Body of pancreas (tissue), 4 donors: Measurements from ENCODE around the gene TMEM256. TPM values are rescaled to one million over a fixed set of nuclear protein-coding genes. Genes with fewer than 3 reads are reported as not detected.

Experiments
- ATAC-seq: fragments of 150-250 bp; one replicate; pipeline ENCODE4 v1.9.1; 2016
- DNase-seq, 4 donors: peaks; one replicate each; pipeline ENCODE4 v3.0.0-alpha.2; 2019
- H3K27ac ChIP-seq, 4 donors: fragments of 200-600 bp; sonication (generic); 1 replicate in 3 of 4; 2 replicates in 1 of 4; pipeline versions ENCODE4 v1.5.1 to v1.6.1; 2016 to 2019; ENCODE audit warnings: mild to moderate bottlenecking in 1 of 4, mixed read lengths in 1 of 4, moderate library complexity in 1 of 4
- H3K27me3 ChIP-seq, 2 donors: fragments of 200-600 bp; sonication (generic); one replicate each; pipeline ENCODE4 v1.6.0; 2016; ENCODE audit warnings: mild to moderate bottlenecking in 1 of 2
- H3K36me3 ChIP-seq, 2 donors: fragments of 200-600 bp; sonication (generic); replicated peaks in 1 of 2; 2 replicates each; pipeline ENCODE4 v1.5.1; 2016; ENCODE audit warnings: low read depth in 2 of 2; ENCODE audit not compliant: insufficient read depth in 1 of 2
- H3K4me1 ChIP-seq: fragments of 200-600 bp; sonication (generic); one replicate; pipeline ENCODE4 v1.6.0; 2016
- H3K4me3 ChIP-seq, 2 donors: fragments of 200-600 bp; sonication (generic); 1 replicate in 1 of 2; 2 replicates in 1 of 2; pipeline ENCODE4 v1.5.1; 2016 to 2019
- H3K9me3 ChIP-seq, 3 donors: fragments of 200-600 bp; sonication (generic); 1 replicate in 2 of 3; 2 replicates in 1 of 3; pipeline ENCODE4 v1.5.1; 2016
- CTCF ChIP-seq, 7 experiments: fragments of 450-650 bp in 4 of 7; fragments of 200-600 bp in 3 of 7; sonication (generic) in 3 of 7; IDR thresholded peaks; one replicate each; pipeline ENCODE4 v1.5.1; 2016 to 2019; ENCODE audit warnings: antibody characterized with exemption in 7 of 7
- POLR2A ChIP-seq, 3 donors: fragments of 450-650 bp; IDR thresholded peaks; one replicate each; pipeline ENCODE4 v1.6.1; 2016; ENCODE audit warnings: antibody characterized with exemption in 3 of 3, mild to moderate bottlenecking in 2 of 3
- WGBS, 2 donors: methylation state at CpG; one replicate each; pipeline ENCODE4 v1.1.5; 2017; 5-methylcytosine and 5-hydroxymethylcytosine counted together
- intact Hi-C: fragments of 100-400 bp; cut with DNase I; formaldehyde crosslinking; loops from one replicate; pipeline ENCODE4 v1.15.1; 2023
- total RNA-seq, 2 donors: library from RNA; depleted of rRNA; stranded (reverse); fragments of >200 nt; gene quantifications; one replicate each; pipeline ENCODE4 v1.1.0, GENCODE V29; 2016

The TMEM256 gene
- total RNA-seq, 2 donors from 2014 or later: 14.5 to 21.8 TPM

DNA sequence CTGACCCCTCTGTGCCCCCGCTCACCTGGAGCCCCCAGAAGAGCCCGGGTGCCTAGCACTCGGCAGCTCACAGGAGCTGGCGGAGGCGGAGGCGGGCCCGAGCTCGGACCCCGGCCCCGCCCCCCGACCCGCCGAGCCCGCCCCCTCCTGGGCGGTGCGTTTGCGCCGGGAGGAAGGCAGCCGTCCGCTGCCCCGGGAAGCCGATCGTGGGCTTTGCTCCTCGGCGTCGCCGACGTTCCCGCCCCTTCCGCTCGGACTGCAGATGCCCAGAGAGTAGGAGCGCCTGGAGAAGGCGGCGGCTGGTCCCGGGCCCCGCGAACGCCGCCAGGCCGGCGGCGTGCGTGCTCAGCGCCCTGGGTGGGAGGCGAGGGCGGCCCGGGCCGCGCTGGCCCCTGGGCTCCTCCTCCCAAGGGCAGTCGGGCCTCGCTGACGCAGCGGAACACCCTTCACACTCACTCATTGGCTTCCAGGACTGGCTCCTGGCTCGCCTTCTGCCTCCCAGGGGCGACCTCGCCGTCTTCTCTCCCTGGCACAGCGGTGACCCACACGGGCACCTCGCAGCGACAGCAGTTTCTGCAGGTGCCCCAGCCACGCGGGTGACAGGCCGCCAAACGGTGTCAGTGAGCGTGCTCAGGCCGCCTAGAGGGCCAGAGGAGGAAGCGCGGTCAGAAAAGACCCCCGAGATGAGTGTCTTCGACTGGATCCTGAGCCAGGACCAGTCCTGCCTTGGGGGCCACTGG lies 9.3 kb downstream of the TMEM256 start, which contains the start of gene PLSCR3:
PLSCR3 (minus strand) TSS at position 74 of the 740 bp plus-strand sequence. CDS start 415 bp downstream, outside the sequence.
- peak within 1 kb of the TSS in 1 of 2 donors; percentile 69 for H3K4me3 ChIP-seq
- peak; percentile 72 to 85 (median 80) for TF ChIP-seq POLR2A (IDR thresholded peaks at IDR 0.05)
- TF ChIP-seq CTCF (IDR thresholded peaks at IDR 0.05): peak in 4 of 7 experiments; percentile 28 to 56 (median 44)
- H3K27me3 ChIP-seq: no peaks in the 10 kb centered on the region
- intact Hi-C loops: no loop called here
- WGBS, 2 donors: 0 to 2% methylated on average over 11 to 52 of the region's 71 CpGs
- ATAC-seq (peak; percentile 91), DNase-seq (peak; percentile 87 to 90 (median 88))
- no peaks in the 10 kb centered on the region for H3K36me3 ChIP-seq
- H3K27ac ChIP-seq: peak within 1 kb of the TSS; percentile 83 to 97 (median 95)
- peaks cover 20% of the 10 kb centered on the region for H3K4me1 ChIP-seq
- H3K9me3 ChIP-seq: no peaks in the 10 kb centered on the region

GRCh38 chr17:7393613-7394451 lies 10.1 kb downstream of the TMEM256 start:
- ATAC-seq (peak; percentile 9), DNase-seq (peak in 1 of 4 donors; percentile 45)
- peaks cover 0 to 6% of the 10 kb centered on the region in 2 donors for H3K36me3 ChIP-seq
- no peak for TF ChIP-seq CTCF (IDR thresholded peaks at IDR 0.05)
- H3K27ac ChIP-seq: peak overlapping the region; percentile 83 to 97 (median 95)
- H3K4me3 ChIP-seq: peak overlapping the region in 1 of 2 donors; percentile 69
- 5 to 17% methylated on average over 30 to 41 of the region's 48 CpGs for WGBS, 2 donors
- no peaks in the 10 kb centered on the region for H3K9me3 ChIP-seq
- H3K27me3 ChIP-seq: no peaks in the 10 kb centered on the region
- intact Hi-C loops: no loop called here
- H3K4me1 ChIP-seq: peaks cover 20% of the 10 kb centered on the region

DNA sequence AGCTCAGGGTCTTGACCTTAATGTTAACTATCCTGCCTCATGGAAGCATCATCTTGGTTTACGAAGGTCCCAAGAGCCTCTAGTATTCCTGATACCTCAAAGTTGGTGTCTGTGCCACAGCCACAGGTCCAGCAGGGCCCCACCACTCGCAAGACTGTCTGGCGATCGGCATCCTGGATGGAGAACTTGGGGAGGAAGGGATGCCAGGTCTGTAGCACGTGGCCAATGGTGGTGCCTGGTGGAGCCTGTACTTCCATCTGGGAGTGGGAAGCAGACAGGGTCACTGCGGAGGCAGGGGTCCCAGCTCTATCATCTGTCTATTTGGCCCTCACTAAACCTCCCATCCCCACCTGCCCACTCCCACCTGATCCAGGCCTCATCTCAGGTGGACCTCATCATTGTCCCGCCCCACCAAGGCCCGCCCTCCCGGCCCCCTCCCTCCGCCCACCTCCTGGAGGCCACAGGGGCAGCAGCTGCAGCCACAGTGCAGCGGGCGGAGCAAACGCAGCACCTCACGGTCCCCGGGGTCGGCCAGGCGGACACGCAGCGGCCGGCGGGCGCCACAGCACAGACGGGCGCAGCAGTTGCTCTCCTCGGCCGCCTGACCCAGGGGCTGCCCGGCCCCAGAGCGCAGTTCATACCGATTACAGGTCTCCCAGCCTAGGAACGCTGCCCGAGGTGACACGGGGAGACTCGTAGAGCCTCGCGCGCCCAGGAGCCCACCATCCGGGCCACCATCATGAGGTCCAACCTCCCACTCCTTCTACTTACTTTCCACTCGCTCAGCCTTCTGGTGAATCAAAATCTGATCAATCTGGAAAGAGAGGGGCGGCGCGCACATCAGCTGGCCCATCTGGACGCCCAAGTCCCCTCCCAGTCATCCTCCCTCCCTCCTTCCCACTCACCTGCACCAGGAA lies 10.9 kb downstream of the TMEM256 start:
- TF ChIP-seq POLR2A (IDR thresholded peaks at IDR 0.05) (no peak), CTCF (IDR thresholded peaks at IDR 0.05) (no peak)
- Histone ChIP-seq H3K9me3 (no peaks in the 10 kb centered on the region), H3K4me1 (peaks cover 20% of the 10 kb centered on the region), H3K27ac (no peak overlapping the region), H3K27me3 (no peaks in the 10 kb centered on the region), H3K36me3 (peaks cover 0 to 6% of the 10 kb centered on the region in 2 donors), H3K4me3 (no peak overlapping the region)
- no peak for ATAC-seq
- no peak for DNase-seq
- 73 to 86% methylated on average over 13 to 27 of the region's 42 CpGs for WGBS, 2 donors
- intact Hi-C loops: no loop called here

DNA sequence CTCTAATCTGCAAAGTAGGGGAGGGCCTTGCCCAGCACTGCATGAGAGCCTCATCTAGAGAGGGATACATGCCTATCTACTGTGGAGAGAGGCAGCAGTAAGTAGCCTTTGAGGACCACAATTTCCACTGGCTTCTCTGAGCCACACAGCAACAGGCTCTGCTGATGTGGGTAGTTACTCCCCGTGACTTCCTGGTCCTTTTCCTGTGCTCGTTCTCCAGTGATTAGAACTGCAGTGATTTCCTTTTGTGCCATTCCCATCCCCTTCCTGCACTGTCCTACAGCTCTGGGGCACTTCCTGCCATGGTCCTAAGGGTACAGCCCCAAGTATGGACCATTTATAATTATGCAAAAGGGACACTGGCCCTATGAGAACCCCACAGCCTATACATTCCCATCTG lies 12.6 kb downstream of the TMEM256 start:
- H3K4me3 ChIP-seq: no peak overlapping the region
- peaks cover 0 to 6% of the 10 kb centered on the region in 2 donors for H3K36me3 ChIP-seq

More for the DNA sequence above, 12.6 kb downstream of the TMEM256 start:
- TF ChIP-seq CTCF (IDR thresholded peaks at IDR 0.05): no peak
- no peak for TF ChIP-seq POLR2A (IDR thresholded peaks at IDR 0.05)
- H3K27me3 ChIP-seq: no peaks in the 10 kb centered on the region
- ATAC-seq: no peak
- no peak overlapping the region for H3K27ac ChIP-seq
- DNase-seq: no peak
- peaks cover 20% of the 10 kb centered on the region for H3K4me1 ChIP-seq
- intact Hi-C loops: no loop called here
- no peaks in the 10 kb centered on the region for H3K9me3 ChIP-seq
- 55 to 93% methylated on average over 2 of the region's 2 CpGs for WGBS, 2 donors
